ENCODE measurements around the gene MORN1.

Gene MORN1

DNA sequence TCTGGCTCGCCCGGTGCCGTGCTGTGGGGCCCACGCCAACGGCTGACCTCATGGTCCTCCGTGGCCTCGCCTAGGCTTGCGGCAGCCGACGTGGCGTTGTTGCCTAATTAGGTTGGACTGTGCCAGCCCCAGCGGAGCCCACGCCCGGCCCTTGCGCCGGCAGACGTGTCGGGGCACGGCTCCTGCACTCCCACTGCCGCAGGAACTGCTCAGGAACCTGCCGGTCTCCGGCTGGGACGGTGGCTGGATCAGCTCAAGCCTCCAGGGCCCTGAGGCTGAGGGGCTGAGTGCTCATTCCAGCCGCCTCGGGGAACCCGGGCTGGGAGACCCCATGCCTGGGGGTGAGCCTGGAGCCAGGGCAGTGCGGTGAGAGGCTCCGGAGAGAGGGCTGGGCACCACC is 37.1 kb upstream of the MORN1 start:
- no peak for DNase-seq

DNA sequence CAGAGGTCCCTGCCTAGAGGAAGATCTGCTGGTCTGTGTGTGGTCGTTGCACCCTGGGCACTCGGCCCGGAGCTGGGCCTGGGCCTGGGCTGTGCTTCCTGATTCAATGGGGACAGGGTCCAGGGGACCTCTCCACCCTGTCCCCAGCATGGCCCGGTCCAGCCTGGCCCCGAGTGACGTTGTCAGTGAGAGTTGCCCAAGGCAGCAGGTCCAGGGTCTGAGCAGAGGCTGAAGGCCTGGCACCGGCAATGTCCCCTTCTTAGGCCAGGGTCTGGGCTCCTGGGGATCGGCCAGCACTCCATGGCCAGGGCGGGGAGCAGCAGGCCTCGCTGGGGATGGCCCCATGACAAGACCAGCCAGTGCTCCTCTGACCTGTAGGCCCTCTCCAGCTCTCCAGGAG is 36.6 kb upstream of the MORN1 start:
- DNase-seq = no peak
- no peaks in the 10 kb centered on the region for H3K4me1 ChIP-seq (ENCODE audit: low read length)
- H3K9ac ChIP-seq (ENCODE audit: low read length) = no peak overlapping the region
- H3K27ac ChIP-seq (ENCODE audit: low read length) = no peak overlapping the region
- no peaks in the 10 kb centered on the region for H3K79me2 ChIP-seq (ENCODE audit: low read length)
- no peaks in the 10 kb centered on the region for H3K36me3 ChIP-seq (replicated peaks; ENCODE audit: insufficient read depth, low read length)
- no peaks in the 10 kb centered on the region for H4K20me1 ChIP-seq (ENCODE audit: insufficient read depth, low read length)
- H3F3A ChIP-seq (ENCODE audit: insufficient read depth, low read length) = no peaks in the 10 kb centered on the region
- peaks cover 97% of the 10 kb centered on the region for H3K27me3 ChIP-seq (replicated peaks; ENCODE audit: insufficient read depth, low read length)
- H3K4me3 ChIP-seq (ENCODE audit: low read length) = no peak overlapping the region
- no peaks in the 10 kb centered on the region for H3K9me3 ChIP-seq (replicated peaks; ENCODE audit: insufficient read depth, low read length)
- no peak overlapping the region for H3K4me2 ChIP-seq (ENCODE audit: low read depth, low read length)
- no peaks in the 10 kb centered on the region for H3K9me2 ChIP-seq (replicated peaks; ENCODE audit: insufficient read depth, low read length)
- TF ChIP-seq, protein P1, sequence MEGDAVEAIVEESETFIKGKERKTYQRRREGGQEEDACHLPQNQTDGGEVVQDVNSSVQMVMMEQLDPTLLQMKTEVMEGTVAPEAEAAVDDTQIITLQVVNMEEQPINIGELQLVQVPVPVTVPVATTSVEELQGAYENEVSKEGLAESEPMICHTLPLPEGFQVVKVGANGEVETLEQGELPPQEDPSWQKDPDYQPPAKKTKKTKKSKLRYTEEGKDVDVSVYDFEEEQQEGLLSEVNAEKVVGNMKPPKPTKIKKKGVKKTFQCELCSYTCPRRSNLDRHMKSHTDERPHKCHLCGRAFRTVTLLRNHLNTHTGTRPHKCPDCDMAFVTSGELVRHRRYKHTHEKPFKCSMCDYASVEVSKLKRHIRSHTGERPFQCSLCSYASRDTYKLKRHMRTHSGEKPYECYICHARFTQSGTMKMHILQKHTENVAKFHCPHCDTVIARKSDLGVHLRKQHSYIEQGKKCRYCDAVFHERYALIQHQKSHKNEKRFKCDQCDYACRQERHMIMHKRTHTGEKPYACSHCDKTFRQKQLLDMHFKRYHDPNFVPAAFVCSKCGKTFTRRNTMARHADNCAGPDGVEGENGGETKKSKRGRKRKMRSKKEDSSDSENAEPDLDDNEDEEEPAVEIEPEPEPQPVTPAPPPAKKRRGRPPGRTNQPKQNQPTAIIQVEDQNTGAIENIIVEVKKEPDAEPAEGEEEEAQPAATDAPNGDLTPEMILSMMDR (IDR thresholded peaks at IDR 0.05; ENCODE audit: low read length) = no peak
- TF ChIP-seq EZH2 (optimal IDR thresholded peaks at IDR 0.05; ENCODE audit: low read depth, low read length) = no peak
- TF ChIP-seq EZH2phosphoT487 (IDR thresholded peaks at IDR 0.05; ENCODE audit: low read length) = no peak
- H2AFZ ChIP-seq (ENCODE audit: low read length) = no peak overlapping the region

More for the DNA sequence above, 37.1 kb upstream of the MORN1 start:
- Histone ChIP-seq H3K9ac (ENCODE audit: low read length) (no peak overlapping the region), H3K9me3 (replicated peaks; ENCODE audit: insufficient read depth, low read length) (no peaks in the 10 kb centered on the region), H3K36me3 (replicated peaks; ENCODE audit: insufficient read depth, low read length) (no peaks in the 10 kb centered on the region), H3K4me3 (ENCODE audit: low read length) (no peak overlapping the region), H3K27me3 (replicated peaks; ENCODE audit: insufficient read depth, low read length) (peaks cover 97% of the 10 kb centered on the region), H2AFZ (ENCODE audit: low read length) (no peak overlapping the region), H3K27ac (ENCODE audit: low read length) (no peak overlapping the region), H3K4me2 (ENCODE audit: low read depth, low read length) (no peak overlapping the region), H3K9me2 (replicated peaks; ENCODE audit: insufficient read depth, low read length) (no peaks in the 10 kb centered on the region), H3K79me2 (ENCODE audit: low read length) (no peaks in the 10 kb centered on the region), H4K20me1 (ENCODE audit: insufficient read depth, low read length) (no peaks in the 10 kb centered on the region), H3F3A (ENCODE audit: insufficient read depth, low read length) (no peaks in the 10 kb centered on the region), H3K4me1 (ENCODE audit: low read length) (no peaks in the 10 kb centered on the region)
- no peak for TF ChIP-seq EZH2phosphoT487 (IDR thresholded peaks at IDR 0.05; ENCODE audit: low read length)
- TF ChIP-seq, protein P1 (IDR thresholded peaks at IDR 0.05; ENCODE audit: low read length) = no peak

GRCh38 chr1:2427051-2427450 is 35.7 kb upstream of the MORN1 start:
- no peaks in the 10 kb centered on the region for H3K9me2 ChIP-seq (replicated peaks; ENCODE audit: insufficient read depth, low read length)
- no peaks in the 10 kb centered on the region for H3K4me1 ChIP-seq (ENCODE audit: low read length)

More at GRCh38 chr1:2427051-2427450, 35.7 kb upstream of the MORN1 start:
- no peaks in the 10 kb centered on the region for H4K20me1 ChIP-seq (ENCODE audit: insufficient read depth, low read length)
- peaks cover 97% of the 10 kb centered on the region for H3K27me3 ChIP-seq (replicated peaks; ENCODE audit: insufficient read depth, low read length)
- H3K27ac ChIP-seq (ENCODE audit: low read length) = no peak overlapping the region
- H3K9ac ChIP-seq (ENCODE audit: low read length) = no peak overlapping the region
- TF ChIP-seq EZH2 (optimal IDR thresholded peaks at IDR 0.05; ENCODE audit: low read depth, low read length) = no peak
- TF ChIP-seq, protein P1 (IDR thresholded peaks at IDR 0.05; ENCODE audit: low read length) = no peak
- TF ChIP-seq EZH2phosphoT487 (IDR thresholded peaks at IDR 0.05; ENCODE audit: low read length) = no peak
- no peak for DNase-seq
- no peak overlapping the region for H3K4me2 ChIP-seq (ENCODE audit: low read depth, low read length)
- H3K79me2 ChIP-seq (ENCODE audit: low read length) = no peaks in the 10 kb centered on the region
- H3F3A ChIP-seq (ENCODE audit: insufficient read depth, low read length) = no peaks in the 10 kb centered on the region
- no peaks in the 10 kb centered on the region for H3K9me3 ChIP-seq (replicated peaks; ENCODE audit: insufficient read depth, low read length)
- H3K36me3 ChIP-seq (replicated peaks; ENCODE audit: insufficient read depth, low read length) = no peaks in the 10 kb centered on the region
- no peak overlapping the region for H2AFZ ChIP-seq (ENCODE audit: low read length)
- H3K4me3 ChIP-seq (ENCODE audit: low read length) = no peak overlapping the region

Data from MM.1S (cell line).